Measurements from ENCODE around the gene MARCHF10.
A peak's percentile ranks its signal among the peaks of the same experiment; 100 is the strongest.
"Not testable (repeated sequence)": the region's sequence is repeated elsewhere in the genome, so short reads cannot be mapped to it uniquely, and the experiment has no call there.

The MARCHF10 gene

DNA sequence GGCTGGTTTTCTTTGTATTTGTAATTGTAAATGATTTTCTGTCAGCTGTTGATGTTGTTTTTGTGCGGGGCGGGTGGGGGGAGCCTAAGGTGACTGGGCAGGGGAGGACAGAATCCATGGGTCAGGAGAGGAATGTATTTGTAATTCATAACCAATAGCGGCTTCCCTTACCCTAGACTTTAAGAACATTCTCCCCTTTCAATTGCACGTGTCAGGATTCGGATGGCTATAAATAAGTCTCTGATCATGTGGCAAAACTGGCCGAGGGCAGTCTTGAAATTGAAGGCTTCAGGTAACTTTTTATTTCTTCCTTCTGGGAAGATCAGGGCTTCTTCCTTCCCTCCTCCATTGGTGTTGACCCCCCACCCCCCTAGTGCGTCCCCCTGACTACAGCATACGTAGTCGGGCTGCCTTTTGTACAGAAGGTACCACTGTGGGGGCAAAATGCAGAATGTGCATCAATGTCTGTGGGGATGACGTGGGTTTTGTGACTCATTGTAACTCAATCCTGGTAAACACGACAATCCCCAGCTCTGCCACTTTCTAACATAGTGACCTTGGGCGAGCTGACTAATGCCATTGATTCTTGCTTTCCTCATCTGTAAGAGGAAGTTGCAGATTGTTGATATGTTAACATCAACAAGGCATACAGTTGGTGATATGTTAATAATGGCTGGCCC is 16.2 kb downstream of the MARCHF10 start:
- no peak for DNase-seq (ENCODE audit: low read depth in 1 of 2, low spot score in 1 of 2)
- no peak for TF ChIP-seq JUND (IDR thresholded peaks at IDR 0.05; ENCODE audit: low read depth)
- in situ Hi-C loops (cut with HindIII; ENCODE audit: low pct_unique_long_range_greater_than_20kb, low sequenced_read_pairs): no loop called here

DNA sequence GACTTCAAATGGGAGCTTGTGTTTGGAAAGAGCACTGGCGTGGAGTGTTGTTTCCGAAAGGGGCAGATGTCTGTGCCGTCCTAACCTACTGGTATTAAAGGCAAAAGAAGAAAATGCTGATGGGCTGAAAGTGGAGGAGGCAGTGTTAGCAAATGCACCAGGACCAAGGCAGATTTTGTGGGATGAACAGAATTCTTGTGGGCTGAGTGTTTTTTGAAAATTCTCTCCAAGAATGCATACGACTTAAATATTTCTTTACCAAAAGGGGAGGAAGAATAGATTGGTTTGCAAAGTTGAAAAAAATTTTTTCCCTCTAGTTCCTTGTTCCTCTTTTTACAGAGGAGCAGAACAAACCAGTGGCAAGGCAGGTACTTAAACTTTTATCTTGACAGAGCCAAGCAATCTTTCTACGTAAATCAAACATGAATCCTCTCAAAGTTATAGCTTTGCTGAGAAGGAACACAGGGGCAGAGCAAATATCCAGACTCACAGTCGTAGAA is 16.8 kb downstream of the MARCHF10 start:
- DNase-seq (ENCODE audit: low read depth in 1 of 2, low spot score in 1 of 2): no peak
- in situ Hi-C loops (cut with HindIII; ENCODE audit: low pct_unique_long_range_greater_than_20kb, low sequenced_read_pairs): no loop called here
- no peak for TF ChIP-seq JUND (IDR thresholded peaks at IDR 0.05; ENCODE audit: low read depth)

DNA sequence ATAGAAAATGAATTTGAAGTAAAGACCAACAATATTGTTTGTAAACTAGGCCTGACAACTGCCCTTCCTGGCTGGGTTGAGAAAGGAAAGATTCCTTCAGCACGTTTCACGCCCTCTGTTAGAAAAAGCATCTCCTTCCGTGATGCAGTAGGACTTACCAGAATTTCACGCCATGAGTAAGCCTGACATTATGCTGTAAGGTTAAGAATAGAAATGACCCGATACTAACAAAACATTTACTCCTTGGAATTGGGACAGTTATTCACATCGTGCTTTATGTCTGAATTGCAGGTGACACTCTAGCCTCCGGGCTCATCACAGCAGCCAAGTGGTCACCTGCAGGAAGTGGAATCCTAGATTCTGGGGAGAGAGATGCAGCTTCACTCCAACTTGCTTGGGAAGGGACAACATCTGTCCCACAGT is 17.5 kb downstream of the MARCHF10 start:
- in situ Hi-C loops (cut with HindIII; ENCODE audit: low pct_unique_long_range_greater_than_20kb, low sequenced_read_pairs): no loop called here
- no peak for TF ChIP-seq JUND (IDR thresholded peaks at IDR 0.05; ENCODE audit: low read depth)
- DNase-seq (ENCODE audit: low read depth in 1 of 2, low spot score in 1 of 2): peak in 1 of 2 experiments; percentile 79

DNA sequence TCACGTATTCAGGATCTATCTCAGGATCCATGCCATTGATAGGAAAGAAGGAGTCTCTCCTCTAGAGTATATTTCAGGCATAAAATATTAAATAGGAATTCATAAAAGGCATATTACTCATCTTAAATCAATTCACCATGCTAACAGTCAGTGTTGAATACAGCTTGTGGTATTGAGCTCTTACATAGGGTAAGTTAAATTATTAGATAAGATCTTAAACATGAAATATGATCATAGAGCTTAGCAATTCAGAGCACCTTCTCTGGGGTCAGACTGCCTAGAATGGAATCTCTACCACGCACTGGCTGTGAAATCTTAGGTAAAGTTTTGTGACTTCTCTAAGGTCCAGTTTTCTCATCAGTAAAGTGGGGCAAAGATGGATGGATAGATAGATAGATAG is 20.7 kb downstream of the MARCHF10 start:
- no peak for TF ChIP-seq JUND (IDR thresholded peaks at IDR 0.05; ENCODE audit: low read depth)
- no peak for DNase-seq (ENCODE audit: low read depth in 1 of 2, low spot score in 1 of 2)
- in situ Hi-C loops (cut with HindIII; ENCODE audit: low pct_unique_long_range_greater_than_20kb, low sequenced_read_pairs): no loop called here

DNA sequence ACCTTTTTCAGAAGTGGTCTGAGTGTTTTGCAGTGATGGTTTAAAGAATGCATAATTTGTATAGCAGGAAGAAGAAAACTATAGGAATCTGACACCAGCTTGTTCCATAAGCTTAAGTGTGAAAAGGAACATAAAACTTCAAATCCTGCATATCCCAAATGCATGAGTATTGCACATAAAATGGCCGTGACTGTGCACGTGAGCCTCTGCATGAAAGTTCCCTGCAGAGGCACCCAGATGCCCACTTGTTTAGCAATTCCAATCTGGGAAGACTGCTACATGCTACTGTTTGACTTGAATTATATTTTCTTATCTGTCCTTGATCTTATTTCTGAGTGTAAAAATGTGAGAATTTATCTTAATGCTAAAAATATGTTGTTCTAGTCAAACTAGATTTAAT is 21.5 kb downstream of the MARCHF10 start:
- in situ Hi-C loops (cut with HindIII; ENCODE audit: low pct_unique_long_range_greater_than_20kb, low sequenced_read_pairs): no loop called here
- no peak for TF ChIP-seq JUND (IDR thresholded peaks at IDR 0.05; ENCODE audit: low read depth)
- DNase-seq (ENCODE audit: low read depth in 1 of 2, low spot score in 1 of 2): no peak

DNA sequence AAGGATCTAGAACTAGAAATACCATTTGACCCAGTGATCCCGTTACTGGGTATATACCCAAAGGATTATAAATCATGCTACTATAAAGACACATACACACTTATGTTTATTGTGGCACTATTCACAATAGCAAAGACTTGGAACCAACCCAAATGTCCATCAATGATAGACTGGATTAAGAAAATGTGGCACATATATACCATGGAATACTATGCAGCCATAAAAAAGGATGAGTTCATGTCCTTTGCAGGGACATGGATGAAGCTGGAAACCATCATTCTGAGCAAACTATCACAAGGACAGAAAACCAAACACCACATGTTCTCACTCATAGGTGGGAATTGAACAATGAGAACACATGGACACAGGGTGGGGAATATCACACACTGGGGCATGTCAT is 22.1 kb downstream of the MARCHF10 start:
- in situ Hi-C loops (cut with HindIII; ENCODE audit: low pct_unique_long_range_greater_than_20kb, low sequenced_read_pairs); DNase-seq (ENCODE audit: low read depth in 1 of 2, low spot score in 1 of 2): not testable (repeated sequence)

DNA sequence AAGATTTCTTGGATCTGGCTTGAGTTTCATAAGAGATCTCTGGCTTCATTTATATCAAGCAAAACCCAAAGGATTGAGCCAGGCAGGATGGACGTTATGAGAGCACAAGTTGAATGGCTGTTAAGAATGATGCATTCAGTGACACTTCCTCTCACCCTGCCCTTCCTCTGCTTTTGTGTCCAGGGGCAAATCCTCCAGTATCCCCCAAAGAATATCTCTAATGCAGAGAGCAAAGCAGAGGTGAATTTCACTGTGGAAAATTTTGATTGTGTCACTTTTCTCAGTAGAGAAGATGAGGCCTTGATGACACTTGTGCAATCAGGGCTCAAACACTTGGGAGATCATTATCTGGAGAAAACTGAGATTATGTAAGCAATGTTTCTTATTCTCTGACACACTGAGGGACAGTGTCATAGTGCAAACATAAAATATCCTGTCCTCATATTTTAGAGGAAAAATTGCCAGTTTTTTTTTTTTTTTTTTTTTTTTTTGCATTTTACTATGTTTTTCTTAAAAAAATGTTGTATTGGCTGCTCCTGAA is 25.3 kb downstream of the MARCHF10 start:
- DNase-seq (ENCODE audit: low read depth in 1 of 2, low spot score in 1 of 2): no peak
- in situ Hi-C loops (cut with HindIII; ENCODE audit: low pct_unique_long_range_greater_than_20kb, low sequenced_read_pairs): no loop called here
- no peak for TF ChIP-seq JUND (IDR thresholded peaks at IDR 0.05; ENCODE audit: low read depth)

DNA sequence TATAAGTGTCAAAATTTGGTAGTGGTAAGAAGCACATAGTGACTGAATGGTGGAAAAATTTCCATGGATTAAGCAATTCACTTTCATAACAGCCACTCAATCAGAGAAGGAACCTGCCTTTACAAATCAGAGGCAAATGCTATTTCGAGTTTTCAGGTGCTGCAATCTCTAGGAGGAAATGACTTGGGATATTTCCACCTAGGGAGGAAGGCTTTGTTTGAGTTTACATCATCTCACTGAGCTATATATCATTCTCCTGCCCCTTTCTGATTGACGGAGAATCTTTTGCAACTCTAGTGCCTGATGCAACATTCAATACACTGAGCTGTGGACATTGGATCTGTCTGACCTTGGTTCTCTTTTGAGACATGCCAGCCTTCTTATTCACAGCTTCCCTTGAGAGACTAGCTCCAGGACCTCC is 26.3 kb downstream of the MARCHF10 start:
- in situ Hi-C loops (cut with HindIII; ENCODE audit: low pct_unique_long_range_greater_than_20kb, low sequenced_read_pairs): no loop called here
- no peak for TF ChIP-seq JUND (IDR thresholded peaks at IDR 0.05; ENCODE audit: low read depth)
- no peak for DNase-seq (ENCODE audit: low read depth in 1 of 2, low spot score in 1 of 2)

DNA sequence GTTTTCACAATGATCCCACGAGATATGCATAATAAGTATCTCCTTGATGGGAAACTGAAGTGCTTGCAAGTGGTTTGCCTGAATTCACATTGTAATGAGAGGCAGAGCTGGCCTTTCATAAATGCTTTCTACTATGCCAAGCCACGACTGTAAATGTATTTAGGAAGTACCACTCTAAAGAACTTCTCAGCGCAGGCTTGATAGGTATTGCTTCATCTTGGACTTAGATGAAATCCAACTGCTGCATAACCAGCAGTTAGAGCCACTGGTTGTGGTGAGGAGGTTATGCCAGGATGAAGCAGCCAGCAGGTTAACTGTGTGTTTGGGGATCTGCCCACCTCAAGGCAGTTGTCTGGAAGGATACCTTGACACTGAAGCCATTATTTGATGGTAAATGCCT is 26.8 kb downstream of the MARCHF10 start:
- no peak for DNase-seq (ENCODE audit: low read depth in 1 of 2, low spot score in 1 of 2)
- TF ChIP-seq JUND (IDR thresholded peaks at IDR 0.05; ENCODE audit: low read depth): no peak
- in situ Hi-C loops (cut with HindIII; ENCODE audit: low pct_unique_long_range_greater_than_20kb, low sequenced_read_pairs): no loop called here

DNA sequence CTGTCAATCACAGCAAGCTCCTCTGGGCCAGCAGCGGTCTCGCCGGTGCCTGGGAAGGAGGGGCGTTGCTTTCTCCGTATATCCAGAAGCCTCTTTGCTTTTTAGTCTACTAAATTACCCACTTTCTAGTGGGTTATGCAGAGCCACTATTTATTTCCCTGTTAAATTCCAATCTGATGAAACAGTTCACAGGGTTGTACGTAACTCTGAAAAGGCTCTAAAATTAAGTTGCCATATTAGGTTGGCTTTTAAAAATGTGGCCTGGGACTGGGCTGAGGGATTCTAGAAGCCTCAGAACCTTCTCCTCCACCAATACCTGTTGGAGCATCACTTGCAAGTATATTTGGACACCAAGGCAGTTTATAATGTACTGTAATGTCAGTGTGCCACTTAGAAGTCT is 27.2 kb downstream of the MARCHF10 start:
- no peak for TF ChIP-seq JUND (IDR thresholded peaks at IDR 0.05; ENCODE audit: low read depth)
- in situ Hi-C loops (cut with HindIII; ENCODE audit: low pct_unique_long_range_greater_than_20kb, low sequenced_read_pairs): no loop called here
- DNase-seq (ENCODE audit: low read depth in 1 of 2, low spot score in 1 of 2): no peak

DNA sequence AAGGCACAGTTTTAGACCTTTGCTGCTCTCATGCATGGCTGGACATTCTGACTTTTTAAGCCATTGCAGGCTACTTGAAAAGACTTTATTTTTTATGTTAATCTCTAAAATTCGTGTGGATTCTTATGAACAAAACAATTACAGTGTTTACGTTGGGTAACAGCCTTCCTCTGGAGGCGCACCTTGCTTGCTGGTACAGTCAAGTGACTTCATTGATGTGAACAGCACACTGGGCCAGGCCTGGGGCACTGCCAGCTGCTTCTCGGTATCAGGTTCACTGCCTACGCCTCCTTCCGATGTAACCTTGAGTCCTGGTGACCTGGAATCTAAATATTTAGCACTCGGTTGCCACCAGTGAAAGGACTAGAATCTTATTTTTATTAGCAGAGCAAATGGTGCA is 27.8 kb downstream of the MARCHF10 start:
- in situ Hi-C loops (cut with HindIII; ENCODE audit: low pct_unique_long_range_greater_than_20kb, low sequenced_read_pairs): no loop called here
- no peak for TF ChIP-seq JUND (IDR thresholded peaks at IDR 0.05; ENCODE audit: low read depth)
- no peak for DNase-seq (ENCODE audit: low read depth in 1 of 2, low spot score in 1 of 2)

DNA sequence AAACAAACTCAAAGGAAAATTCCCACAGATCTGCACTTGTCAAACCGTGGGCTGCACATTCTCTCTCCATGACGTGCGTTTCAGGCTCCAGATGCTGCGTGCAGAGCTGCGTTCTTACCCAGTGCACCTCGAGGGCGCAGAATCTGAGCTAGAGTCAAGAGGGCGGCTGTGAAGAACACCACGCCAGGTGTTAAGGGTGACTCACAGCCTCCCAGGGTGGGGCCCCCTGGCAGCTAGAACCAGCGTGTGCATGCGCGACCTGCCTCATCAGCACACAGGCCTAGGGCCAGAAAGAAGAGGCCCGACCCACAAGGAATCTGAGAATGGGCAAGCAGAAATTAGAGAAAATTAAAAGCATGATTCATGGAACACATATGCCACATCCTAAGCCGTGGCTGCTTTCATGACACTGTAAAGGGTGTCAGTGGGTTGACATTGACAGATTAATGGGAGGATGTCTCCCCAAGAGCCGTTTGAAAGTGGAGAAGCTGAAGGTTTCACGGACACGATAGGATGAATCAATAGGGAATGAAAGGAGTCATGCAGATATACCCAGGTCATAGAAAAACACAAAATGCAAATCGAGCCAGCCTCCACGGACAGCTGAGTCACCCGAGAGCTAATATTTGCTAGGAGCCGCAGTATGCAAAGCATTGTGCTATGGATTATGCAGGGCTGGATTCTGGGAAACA is 29.0 kb downstream of the MARCHF10 start:
- peak in 1 of 2 experiments; percentile 71 for DNase-seq (ENCODE audit: low read depth in 1 of 2, low spot score in 1 of 2)
- in situ Hi-C loops (cut with HindIII; ENCODE audit: low pct_unique_long_range_greater_than_20kb, low sequenced_read_pairs): no loop called here
- no peak for TF ChIP-seq JUND (IDR thresholded peaks at IDR 0.05; ENCODE audit: low read depth)

DNA sequence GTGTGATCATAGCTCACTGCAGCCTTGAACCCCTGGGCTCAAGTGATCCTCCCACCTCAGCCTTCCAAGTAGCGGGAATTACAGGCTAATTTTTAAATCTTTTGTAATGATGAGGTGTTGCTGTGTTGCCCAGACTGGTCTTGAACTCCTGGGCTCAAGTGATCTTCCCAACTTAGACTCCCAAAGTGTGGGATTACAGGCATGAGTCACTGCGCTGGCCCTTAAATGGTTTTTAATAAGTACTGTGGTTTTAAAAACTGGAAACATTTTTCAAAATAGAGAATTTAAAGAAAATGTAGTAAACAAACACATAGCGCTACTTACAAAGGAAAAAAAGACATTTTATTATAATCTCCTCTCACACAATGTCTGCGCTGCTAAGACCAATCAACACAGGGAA is 32.2 kb downstream of the MARCHF10 start:
- in situ Hi-C loops (cut with HindIII; ENCODE audit: low pct_unique_long_range_greater_than_20kb, low sequenced_read_pairs): no loop called here
- DNase-seq (ENCODE audit: low read depth in 1 of 2, low spot score in 1 of 2): no peak
- TF ChIP-seq JUND (IDR thresholded peaks at IDR 0.05; ENCODE audit: low read depth): no peak
